Vagina (tissue), 2 donors: Measurements from ENCODE around the gene GNPAT.

Experiments used
- POLR2A ChIP-seq, 2 donors: fragments of 450-650 bp; IDR thresholded peaks; one replicate each; pipeline ENCODE4 v1.6.1; 2017; ENCODE audit warnings: antibody characterized with exemption in 2 of 2, mild to moderate bottlenecking in 2 of 2, moderate library complexity in 2 of 2
- TF ChIP-seq, protein P1 (sequence below), 3 experiments: fragments of 450-650 bp in 2 of 3; fragments of 200-600 bp in 1 of 3; sonication (generic) in 1 of 3; IDR thresholded peaks; one replicate each; pipeline ENCODE4 v1.5.1; 2017 to 2019; ENCODE audit warnings: antibody characterized with exemption in 3 of 3, mild to moderate bottlenecking in 2 of 3, moderate library complexity in 2 of 3

- no peak for TF ChIP-seq POLR2A (IDR thresholded peaks at IDR 0.05)
- TF ChIP-seq, protein P1, sequence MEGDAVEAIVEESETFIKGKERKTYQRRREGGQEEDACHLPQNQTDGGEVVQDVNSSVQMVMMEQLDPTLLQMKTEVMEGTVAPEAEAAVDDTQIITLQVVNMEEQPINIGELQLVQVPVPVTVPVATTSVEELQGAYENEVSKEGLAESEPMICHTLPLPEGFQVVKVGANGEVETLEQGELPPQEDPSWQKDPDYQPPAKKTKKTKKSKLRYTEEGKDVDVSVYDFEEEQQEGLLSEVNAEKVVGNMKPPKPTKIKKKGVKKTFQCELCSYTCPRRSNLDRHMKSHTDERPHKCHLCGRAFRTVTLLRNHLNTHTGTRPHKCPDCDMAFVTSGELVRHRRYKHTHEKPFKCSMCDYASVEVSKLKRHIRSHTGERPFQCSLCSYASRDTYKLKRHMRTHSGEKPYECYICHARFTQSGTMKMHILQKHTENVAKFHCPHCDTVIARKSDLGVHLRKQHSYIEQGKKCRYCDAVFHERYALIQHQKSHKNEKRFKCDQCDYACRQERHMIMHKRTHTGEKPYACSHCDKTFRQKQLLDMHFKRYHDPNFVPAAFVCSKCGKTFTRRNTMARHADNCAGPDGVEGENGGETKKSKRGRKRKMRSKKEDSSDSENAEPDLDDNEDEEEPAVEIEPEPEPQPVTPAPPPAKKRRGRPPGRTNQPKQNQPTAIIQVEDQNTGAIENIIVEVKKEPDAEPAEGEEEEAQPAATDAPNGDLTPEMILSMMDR (IDR thresholded peaks at IDR 0.05) = no peak
These were observed 9.5 kb upstream of the GNPAT start for GRCh38 chr1:231231511-231231910.
